Fibroblast of mammary gland (primary cell): ENCODE data around the gene HOXD12.

Experiments
- DNase-seq: peaks from one replicate; pipeline ENCODE4 v3.0.0-alpha.2; 2010; ENCODE audit warnings: low read depth
- H3K4me3 ChIP-seq: 2 replicates; pipeline ENCODE4 v1.5.1; 2011; ENCODE audit warnings: low read depth, mild to moderate bottlenecking, low read length, moderate library complexity; ENCODE audit not compliant: control insufficient read depth
- TF ChIP-seq, protein P1 (sequence below): conservative IDR thresholded peaks from 2 replicates; pipeline ENCODE4 v1.5.1; 2011; ENCODE audit warnings: low read depth, low read length, inconsistent platforms; ENCODE audit not compliant: control insufficient read depth, insufficient read depth

The HOXD12 gene, protein sequence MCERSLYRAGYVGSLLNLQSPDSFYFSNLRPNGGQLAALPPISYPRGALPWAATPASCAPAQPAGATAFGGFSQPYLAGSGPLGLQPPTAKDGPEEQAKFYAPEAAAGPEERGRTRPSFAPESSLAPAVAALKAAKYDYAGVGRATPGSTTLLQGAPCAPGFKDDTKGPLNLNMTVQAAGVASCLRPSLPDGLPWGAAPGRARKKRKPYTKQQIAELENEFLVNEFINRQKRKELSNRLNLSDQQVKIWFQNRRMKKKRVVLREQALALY

DNA sequence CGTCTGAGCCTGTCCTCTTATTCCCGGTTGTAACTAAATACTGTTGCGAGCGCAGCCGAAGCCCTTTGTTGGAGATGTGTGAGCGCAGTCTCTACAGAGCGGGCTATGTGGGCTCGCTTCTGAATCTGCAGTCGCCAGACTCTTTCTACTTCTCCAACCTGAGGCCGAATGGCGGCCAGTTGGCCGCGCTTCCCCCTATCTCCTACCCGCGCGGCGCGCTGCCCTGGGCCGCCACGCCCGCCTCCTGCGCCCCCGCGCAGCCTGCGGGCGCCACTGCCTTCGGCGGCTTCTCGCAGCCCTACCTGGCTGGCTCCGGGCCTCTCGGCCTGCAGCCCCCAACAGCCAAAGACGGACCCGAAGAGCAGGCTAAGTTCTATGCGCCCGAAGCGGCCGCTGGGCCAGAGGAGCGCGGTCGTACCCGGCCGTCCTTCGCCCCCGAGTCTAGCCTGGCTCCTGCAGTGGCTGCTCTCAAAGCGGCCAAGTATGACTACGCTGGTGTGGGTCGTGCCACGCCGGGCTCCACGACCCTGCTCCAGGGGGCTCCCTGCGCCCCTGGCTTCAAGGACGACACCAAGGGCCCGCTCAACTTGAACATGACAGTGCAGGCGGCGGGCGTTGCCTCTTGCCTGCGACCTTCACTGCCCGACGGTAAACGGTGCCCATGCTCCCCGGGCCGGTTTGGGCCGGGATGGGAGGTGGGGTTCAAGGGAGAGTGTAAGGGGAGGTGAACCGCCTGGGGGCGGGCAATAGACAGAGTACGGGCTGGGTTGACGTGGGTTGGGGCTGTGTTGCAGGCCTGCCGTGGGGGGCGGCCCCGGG lies at the start of gene HOXD12:
Gene HOXD12, plus strand, starts transcription at position 68 of the 819 bp plus-strand sequence. Its CDS starts 7 bp downstream, at position 75.
- DNase-seq, result no peak
- TF ChIP-seq, protein P1, sequence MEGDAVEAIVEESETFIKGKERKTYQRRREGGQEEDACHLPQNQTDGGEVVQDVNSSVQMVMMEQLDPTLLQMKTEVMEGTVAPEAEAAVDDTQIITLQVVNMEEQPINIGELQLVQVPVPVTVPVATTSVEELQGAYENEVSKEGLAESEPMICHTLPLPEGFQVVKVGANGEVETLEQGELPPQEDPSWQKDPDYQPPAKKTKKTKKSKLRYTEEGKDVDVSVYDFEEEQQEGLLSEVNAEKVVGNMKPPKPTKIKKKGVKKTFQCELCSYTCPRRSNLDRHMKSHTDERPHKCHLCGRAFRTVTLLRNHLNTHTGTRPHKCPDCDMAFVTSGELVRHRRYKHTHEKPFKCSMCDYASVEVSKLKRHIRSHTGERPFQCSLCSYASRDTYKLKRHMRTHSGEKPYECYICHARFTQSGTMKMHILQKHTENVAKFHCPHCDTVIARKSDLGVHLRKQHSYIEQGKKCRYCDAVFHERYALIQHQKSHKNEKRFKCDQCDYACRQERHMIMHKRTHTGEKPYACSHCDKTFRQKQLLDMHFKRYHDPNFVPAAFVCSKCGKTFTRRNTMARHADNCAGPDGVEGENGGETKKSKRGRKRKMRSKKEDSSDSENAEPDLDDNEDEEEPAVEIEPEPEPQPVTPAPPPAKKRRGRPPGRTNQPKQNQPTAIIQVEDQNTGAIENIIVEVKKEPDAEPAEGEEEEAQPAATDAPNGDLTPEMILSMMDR, result no peak
- H3K4me3 ChIP-seq, result no peak within 1 kb of the TSS

GRCh38 chr2:176056406-176056805 lies 43.2 kb upstream of the HOXD12 start:
- no peak overlapping the region for H3K4me3 ChIP-seq
- TF ChIP-seq, protein P1, result no peak
- peak; percentile 15 for DNase-seq

DNA sequence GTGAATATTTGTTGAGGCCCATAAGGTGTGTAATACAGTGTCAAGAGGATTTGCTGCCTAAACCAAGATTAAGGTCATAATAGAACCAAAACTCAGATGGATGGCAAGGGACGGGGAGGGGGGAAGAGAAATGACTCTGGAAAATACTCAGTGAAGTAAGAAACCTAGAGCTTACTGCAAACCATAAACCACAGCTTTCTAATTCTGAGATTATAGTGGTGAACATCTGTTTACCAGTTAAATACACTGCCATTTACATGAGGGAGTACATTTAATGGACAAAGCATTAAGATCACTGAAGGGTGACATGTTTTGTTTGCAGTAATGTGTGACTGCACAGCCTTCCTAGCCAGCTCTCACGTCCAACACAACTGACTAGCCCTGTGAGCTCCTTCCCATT lies 35.6 kb upstream of the HOXD12 start:
- no peak for DNase-seq
- H3K4me3 ChIP-seq, result no peak overlapping the region
- TF ChIP-seq, protein P1, result no peak

- no peak overlapping the region for H3K4me3 ChIP-seq
- DNase-seq, result no peak
- TF ChIP-seq, protein P1, result no peak
Observed at GRCh38 chr2:176066645-176067588, 32.7 kb upstream of the HOXD12 start.

DNA sequence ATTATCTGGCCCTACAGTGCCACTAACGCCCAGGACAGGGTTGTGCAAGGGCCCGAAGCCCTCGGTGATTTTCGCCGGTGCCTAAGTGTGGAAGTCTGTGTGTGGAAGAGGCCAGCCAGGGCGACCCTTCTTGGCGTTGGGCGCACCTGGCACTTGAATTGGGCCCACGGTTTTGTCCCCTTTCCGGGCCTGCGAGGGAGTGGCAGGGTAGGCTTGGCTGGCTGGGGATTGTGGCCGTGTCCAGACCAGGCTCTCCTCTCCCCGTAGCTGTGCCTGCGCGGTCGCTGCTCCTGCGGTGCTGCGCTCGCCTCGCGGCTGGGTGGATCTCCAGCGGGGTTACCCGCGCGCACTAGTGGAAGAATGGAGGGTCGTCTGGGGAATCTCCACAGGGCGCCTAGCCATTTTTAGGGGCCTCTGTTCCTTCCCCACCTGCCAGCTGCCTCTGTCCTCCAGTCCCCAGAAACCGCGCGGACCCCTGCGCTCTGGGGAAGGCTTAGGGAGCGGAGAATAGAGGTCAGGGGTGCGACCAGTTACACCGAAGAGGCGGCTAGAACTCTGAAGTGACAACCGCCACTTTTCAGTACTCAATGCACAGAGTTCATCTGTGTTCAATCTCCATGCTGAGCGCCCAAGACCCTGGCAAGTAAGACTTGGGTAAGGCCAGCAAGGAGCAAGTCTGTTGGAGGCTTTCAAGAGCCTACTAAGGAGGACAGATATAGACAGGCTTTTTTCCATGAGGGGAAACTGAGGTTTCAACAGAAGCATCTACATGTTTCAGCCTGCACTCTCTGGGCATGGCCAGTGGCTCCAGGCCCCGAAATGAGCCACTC lies 31.8 kb upstream of the HOXD12 start:
- no peak for DNase-seq
- H3K4me3 ChIP-seq, result no peak overlapping the region
- TF ChIP-seq, protein P1, result no peak
